Lung (tissue), 12 donors: ENCODE data around the gene LYZ. TPM values are rescaled to one million over a fixed set of nuclear protein-coding genes. Genes with fewer than 3 reads are reported as not detected.

Experiments used
- ATAC-seq: fragments of 200-7000 bp; cut with Tn5 transposase; one replicate; pipeline ENCODE4 v1.9.1; 2020; ENCODE audit warnings: moderate number of reproducible peaks; ENCODE audit not compliant: insufficient read depth, low FRiP score
- DNase-seq, 3 donors: peaks; one replicate each; pipeline ENCODE4 v3.0.0-alpha.2; 2013 to 2017
- H3K27ac ChIP-seq, 2 donors: one replicate each; pipeline ENCODE4 v1.5.1; 2013; ENCODE audit warnings: mild to moderate bottlenecking in 2 of 2, moderate library complexity in 2 of 2, control low read depth in 1 of 2, inconsistent platforms in 1 of 2, low read depth in 1 of 2, low read length in 1 of 2
- H3K27me3 ChIP-seq, 3 donors: one replicate each; pipeline ENCODE4 v1.5.1; 2013; ENCODE audit warnings: low read length in 2 of 3; ENCODE audit not compliant: control insufficient read depth in 3 of 3, insufficient read depth in 3 of 3
- H3K36me3 ChIP-seq, 4 donors: one replicate each; pipeline ENCODE4 v1.5.1; 2013; ENCODE audit warnings: low read length in 4 of 4, mild to moderate bottlenecking in 1 of 4, moderate library complexity in 1 of 4; ENCODE audit not compliant: control insufficient read depth in 4 of 4, insufficient read depth in 4 of 4
- H3K4me1 ChIP-seq, 5 donors: one replicate each; pipeline ENCODE4 v1.5.1; 2013; ENCODE audit warnings: low read length in 5 of 5, mild to moderate bottlenecking in 2 of 5, moderate library complexity in 1 of 5; ENCODE audit not compliant: control insufficient read depth in 5 of 5, insufficient read depth in 5 of 5
- H3K4me3 ChIP-seq: one replicate; pipeline ENCODE4 v1.5.1; 2013; ENCODE audit warnings: mild to moderate bottlenecking, control low read depth, moderate library complexity
- H3K9ac ChIP-seq, 2 donors: one replicate each; pipeline ENCODE4 v1.5.1; 2013; ENCODE audit warnings: low read length in 2 of 2, control low read depth in 1 of 2; ENCODE audit not compliant: insufficient read depth in 1 of 2
- H3K9me3 ChIP-seq, 4 donors: one replicate each; pipeline ENCODE4 v1.5.1; 2013; ENCODE audit warnings: low read length in 3 of 4, mild to moderate bottlenecking in 1 of 4, moderate library complexity in 1 of 4; ENCODE audit not compliant: control insufficient read depth in 4 of 4, insufficient read depth in 3 of 4
- CTCF ChIP-seq: IDR thresholded peaks from 2 replicates; pipeline ENCODE4 v1.5.1; 2012; ENCODE audit warnings: mild to moderate bottlenecking; ENCODE audit errors: control extremely low read depth, extremely low read depth
- WGBS, 2 donors: extraction: QIAGEN DNeasy Blood & Tissue Kit; methylation state at CpG; one replicate each; pipeline ENCODE4 v1.1.7; 2013; 5-methylcytosine and 5-hydroxymethylcytosine counted together
- polyA plus RNA-seq, 2 donors: library from polyadenylated mRNA; stranded (reverse); fragments of 200-250 nt; gene quantifications; one replicate each; pipeline ENCODE4 v1.2.1, GENCODE V29; 2013
- total RNA-seq, 2 donors: library from RNA; depleted of rRNA in 1 of 2; stranded (reverse); fragments of >200 nt in 1 of 2; gene quantifications; one replicate each; pipeline ENCODE4 v1.2.1, GENCODE V29; 2014 to 2021
- donor health status: control.
- donor health status: control.
- donor health status: Bipolar disorder and iron deficiency.
- donor health status: healthy.
- donor health status: DM: yes; HTN: yes; CAD: no.

LYZ gene
- total and polyA plus RNA-seq, 4 donors, result 171 to 448 (median 182) TPM

DNA sequence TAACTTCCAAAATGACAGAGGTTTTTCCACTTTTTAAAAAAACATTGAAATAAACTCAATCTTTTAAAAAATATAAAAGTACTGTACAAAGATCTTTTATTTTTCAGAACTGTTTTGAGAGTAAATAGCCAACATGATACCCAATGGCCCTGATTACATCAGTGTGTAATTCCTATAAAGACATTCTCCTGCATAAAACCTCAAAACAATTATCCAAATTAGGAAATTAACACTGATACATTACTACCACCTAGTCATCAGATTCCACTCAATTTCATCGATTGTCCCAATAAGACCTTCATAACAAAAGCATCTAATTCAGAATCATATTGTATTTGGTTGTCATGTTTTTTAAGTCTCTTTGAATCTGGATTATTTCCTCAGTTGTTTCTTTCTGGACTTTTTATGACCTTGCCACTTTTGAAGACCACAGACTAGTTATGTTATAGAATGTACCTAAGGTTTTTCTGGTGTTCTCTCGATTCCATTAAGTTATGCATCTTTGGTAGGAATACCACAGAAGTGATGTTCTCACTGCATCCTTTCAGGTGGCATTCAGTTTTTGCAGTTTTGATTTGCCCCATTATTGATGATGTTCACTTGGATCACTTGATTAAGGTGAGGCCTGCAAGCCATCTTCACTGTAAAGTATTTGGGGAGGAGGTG, 7.3 kb downstream of the LYZ start:
- no peaks in the 10 kb centered on the region for H3K27me3 ChIP-seq
- 64 to 93% methylated on average over 2 of the region's 2 CpGs for WGBS, 2 donors
- DNase-seq (no peak), ATAC-seq (no peak)
- TF ChIP-seq CTCF, result no peak
- no peak overlapping the region for H3K4me3 ChIP-seq
- H3K9me3 ChIP-seq, result no peaks in the 10 kb centered on the region
- no peaks in the 10 kb centered on the region for H3K36me3 ChIP-seq
- no peak overlapping the region for H3K27ac ChIP-seq
- no peak overlapping the region for H3K9ac ChIP-seq
- H3K4me1 ChIP-seq, result peaks cover 0 to 5% (median 0%) of the 10 kb centered on the region in 5 donors

DNA sequence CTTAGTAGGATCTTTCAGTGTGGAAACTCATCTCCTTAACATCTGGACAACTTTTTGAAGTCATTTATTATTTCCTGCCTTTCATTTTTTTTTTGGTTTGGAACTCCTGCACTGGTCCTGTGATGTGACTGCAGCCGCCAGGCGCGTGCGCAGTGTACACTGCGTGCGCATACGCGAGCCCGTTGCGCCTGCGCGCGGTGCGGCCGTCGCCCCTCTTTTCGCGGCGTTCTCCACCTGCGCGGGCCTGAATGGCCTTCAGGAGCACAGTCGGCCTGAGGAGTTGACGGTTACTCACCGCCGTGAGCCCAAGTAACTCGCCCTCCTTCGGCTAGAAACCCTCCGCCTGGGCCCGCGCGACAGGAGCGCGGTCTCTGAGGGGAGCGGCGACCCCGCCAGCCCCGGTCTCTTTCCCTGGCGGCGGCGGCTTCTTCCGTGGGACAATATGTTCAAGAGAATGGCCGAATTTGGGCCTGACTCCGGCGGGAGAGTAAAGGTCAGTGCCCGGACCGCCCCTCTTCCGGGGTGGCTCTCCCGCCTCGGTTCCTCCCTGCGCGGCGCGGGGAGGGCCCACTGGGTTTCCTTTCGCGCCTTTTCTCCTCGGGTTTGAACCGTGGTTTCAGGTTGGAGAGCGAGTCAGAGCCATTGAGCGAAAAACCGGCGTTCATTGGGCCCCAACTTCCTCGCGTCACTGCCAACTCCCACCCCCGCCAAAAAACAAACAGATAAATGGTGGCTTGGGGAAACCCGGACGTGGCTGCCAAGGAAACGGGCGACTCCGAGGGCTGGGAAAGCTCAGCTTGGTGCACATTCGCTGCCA, 11.6 kb downstream of the LYZ start, which contains the start of gene YEATS4:
Gene YEATS4, plus strand, starts transcription at position 213 of the 817 bp plus-strand sequence. Its CDS starts 230 bp downstream, at position 443.
- TF ChIP-seq CTCF, result no peak
- 0 to 1% methylated on average over 70 of the region's 70 CpGs for WGBS, 2 donors
- peak within 1 kb of the TSS; percentile 63 for H3K4me3 ChIP-seq

DNA sequence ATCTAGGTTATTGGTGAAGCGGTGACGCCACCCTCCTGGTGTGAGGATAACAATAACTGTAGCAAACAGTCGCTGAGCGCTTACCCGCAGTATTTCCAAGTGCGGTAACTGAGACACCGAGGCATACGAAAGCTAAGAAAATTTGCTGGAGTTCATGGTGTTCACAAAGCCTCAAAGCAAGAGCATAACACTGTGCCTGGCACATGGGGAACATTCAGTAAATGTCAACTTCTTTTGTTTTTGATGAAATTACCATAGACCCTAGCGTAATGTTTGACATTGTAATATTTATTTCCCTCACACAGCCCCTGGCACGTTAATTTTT, 12.1 kb downstream of the LYZ start:
- H3K9ac ChIP-seq, result peak overlapping the region; percentile 76 to 81
- H3K27ac ChIP-seq, result peak overlapping the region; percentile 95 to 98
- peaks cover 0 to 4% (median 0%) of the 10 kb centered on the region in 4 donors for H3K36me3 ChIP-seq
- no peaks in the 10 kb centered on the region for H3K9me3 ChIP-seq
- ATAC-seq (no peak), DNase-seq (no peak)
- H3K4me3 ChIP-seq, result peak overlapping the region; percentile 63
- 6% methylated on average over 10 of the region's 10 CpGs for WGBS, 2 donors
- H3K4me1 ChIP-seq, result peaks cover 0 to 5% (median 0%) of the 10 kb centered on the region in 5 donors
- no peaks in the 10 kb centered on the region for H3K27me3 ChIP-seq
- TF ChIP-seq CTCF, result no peak

More for the DNA sequence above, 11.6 kb downstream of the LYZ start, which contains the start of gene YEATS4:
- peak; percentile 92 to 95 (median 95) for DNase-seq
- peak; percentile 95 for ATAC-seq
- peak within 1 kb of the TSS; percentile 76 to 81 for H3K9ac ChIP-seq
- H3K36me3 ChIP-seq, result peaks cover 0 to 4% (median 0%) of the 10 kb centered on the region in 4 donors
- peaks cover 0 to 5% (median 0%) of the 10 kb centered on the region in 5 donors for H3K4me1 ChIP-seq
- H3K27me3 ChIP-seq, result no peaks in the 10 kb centered on the region
- H3K27ac ChIP-seq, result peak within 1 kb of the TSS; percentile 95 to 98
- no peaks in the 10 kb centered on the region for H3K9me3 ChIP-seq
